ENCODE measurements around the gene NPLOC4.

DNA sequence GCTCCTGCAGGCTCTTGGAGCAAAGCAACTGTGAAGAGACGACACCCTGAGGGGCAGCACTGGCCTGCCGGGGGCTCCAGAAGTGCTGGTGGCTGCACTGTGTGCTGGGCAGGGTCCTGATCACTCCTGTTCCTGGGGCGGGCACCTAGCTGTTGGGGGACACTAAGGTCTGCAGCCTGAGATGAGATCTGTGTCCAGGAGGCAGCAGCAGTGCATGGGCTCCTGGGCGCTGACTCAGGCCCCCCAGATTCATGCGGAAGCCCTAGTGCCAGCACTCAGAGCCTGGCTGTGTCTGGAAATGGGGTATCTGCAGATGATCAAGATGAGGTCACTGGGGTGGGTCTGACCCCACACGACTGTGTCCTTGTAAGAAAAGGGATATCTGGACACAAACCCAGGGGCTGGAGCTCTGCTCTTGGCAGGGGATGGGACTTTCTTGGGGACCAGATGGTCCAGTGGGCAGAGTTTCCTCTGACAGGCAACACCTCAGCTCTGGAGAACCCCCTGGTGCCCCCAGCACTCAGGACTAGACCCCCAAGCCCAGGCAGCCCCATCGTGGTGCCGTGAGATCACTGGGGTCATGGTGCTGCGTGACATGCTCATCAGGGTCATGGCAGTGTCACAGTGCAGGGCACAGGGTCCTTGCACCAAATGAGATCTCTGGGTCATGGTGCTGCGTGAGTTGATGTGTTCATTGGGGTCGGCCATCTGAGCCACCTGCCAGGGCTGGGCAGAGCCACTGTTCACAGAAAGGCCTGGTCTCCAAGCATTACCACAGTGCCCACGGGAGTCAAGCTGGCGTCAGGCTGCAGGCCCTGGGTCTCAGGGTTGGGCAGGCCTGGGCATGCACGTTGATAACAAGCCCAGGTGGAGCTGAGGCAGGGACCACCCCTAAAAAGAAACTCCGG, 94.2 kb downstream of the NPLOC4 start:
- no peak for TF ChIP-seq BACH1 (tag; IDR thresholded peaks at IDR 0.05)
- TF ChIP-seq CHD2 (IDR thresholded peaks at IDR 0.05; ENCODE audit: low read depth, low read length): no peak
- no peak for TF ChIP-seq PYGO2 (tag; IDR thresholded peaks at IDR 0.05)
- TF ChIP-seq ZNF696 (CRISPR knock-in tag; conservative IDR thresholded peaks at IDR 0.05): no peak
- TF ChIP-seq POLR2A (conservative IDR thresholded peaks at IDR 0.05): no peak; the same call in 1 of the 2 replicates
- no peak for TF ChIP-seq MYC (IDR thresholded peaks at IDR 0.05; ENCODE audit: low read depth, low read length)
- no peak for TF ChIP-seq MYC (CRISPR knock-in tag; IDR thresholded peaks at IDR 0.05; ENCODE audit: borderline replicate concordance, low read depth)
- no peak for TF ChIP-seq NR1H2 (CRISPR knock-in tag; IDR thresholded peaks at IDR 0.05)
- TF ChIP-seq, protein P1, sequence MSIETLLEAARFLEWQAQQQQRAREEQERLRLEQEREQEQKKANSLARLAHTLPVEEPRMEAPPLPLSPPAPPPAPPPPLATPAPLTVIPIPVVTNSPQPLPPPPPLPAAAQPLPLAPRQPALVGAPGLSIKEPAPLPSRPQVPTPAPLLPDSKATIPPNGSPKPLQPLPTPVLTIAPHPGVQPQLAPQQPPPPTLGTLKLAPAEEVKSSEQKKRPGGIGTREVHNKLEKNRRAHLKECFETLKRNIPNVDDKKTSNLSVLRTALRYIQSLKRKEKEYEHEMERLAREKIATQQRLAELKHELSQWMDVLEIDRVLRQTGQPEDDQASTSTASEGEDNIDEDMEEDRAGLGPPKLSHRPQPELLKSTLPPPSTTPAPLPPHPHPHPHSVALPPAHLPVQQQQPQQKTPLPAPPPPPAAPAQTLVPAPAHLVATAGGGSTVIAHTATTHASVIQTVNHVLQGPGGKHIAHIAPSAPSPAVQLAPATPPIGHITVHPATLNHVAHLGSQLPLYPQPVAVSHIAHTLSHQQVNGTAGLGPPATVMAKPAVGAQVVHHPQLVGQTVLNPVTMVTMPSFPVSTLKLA (conservative IDR thresholded peaks at IDR 0.05): no peak
- TF ChIP-seq BMI1 (IDR thresholded peaks at IDR 0.05; ENCODE audit: low read length): no peak
- TF ChIP-seq MAFK (IDR thresholded peaks at IDR 0.05; ENCODE audit: low read length): no peak
- TF ChIP-seq EZH2 (IDR thresholded peaks at IDR 0.05; ENCODE audit: borderline replicate concordance, low read depth, low read length): no peak
- TF ChIP-seq POLR2G (IDR thresholded peaks at IDR 0.05; ENCODE audit: low read depth, low read length): peak; percentile 19; the same call in 1 of the 2 replicates
- no peak for TF ChIP-seq ZC3H11A (IDR thresholded peaks at IDR 0.05; ENCODE audit: low read depth, low read length)

All from K562 (cell line).